Measurements from ENCODE around the gene PRUNE2.

Gene PRUNE2

GRCh38 chr9:76616780-76617179, 289.1 kb downstream of the PRUNE2 start:
- Histone ChIP-seq H3K18ac (ENCODE audit: low read length) (no peak overlapping the region), H2BK15ac (replicated peaks; ENCODE audit: low read depth) (no peak overlapping the region), H3K36me3 (ENCODE audit: control insufficient read depth, insufficient read depth, low read length) (no peaks in the 10 kb centered on the region), H3K79me2 (ENCODE audit: control insufficient read depth, insufficient read depth, low read length) (no peaks in the 10 kb centered on the region), H3K27me3 (ENCODE audit: insufficient read depth, low read length, poor library complexity) (no peaks in the 10 kb centered on the region), H3K4me1 (ENCODE audit: control insufficient read depth, low read depth, low read length) (no peaks in the 10 kb centered on the region), H3K9ac (ENCODE audit: low read length) (no peak overlapping the region), H4K5ac (ENCODE audit: low read length) (no peak overlapping the region), H3K79me1 (ENCODE audit: low read length) (no peaks in the 10 kb centered on the region), H3K27ac (ENCODE audit: low read depth, low read length) (no peak overlapping the region), H3K4me2 (ENCODE audit: low read length) (no peak overlapping the region), H3K4me3 (ENCODE audit: low read length) (no peak overlapping the region), H3K4ac (ENCODE audit: low read depth, low read length) (no peak overlapping the region), H2BK120ac (ENCODE audit: low read depth, low read length) (no peak overlapping the region), H3K23ac (ENCODE audit: low read length) (no peak overlapping the region), H3K56ac (ENCODE audit: low read length) (no peak overlapping the region), H2AK5ac (ENCODE audit: low read length) (no peak overlapping the region), H2BK5ac (ENCODE audit: low read length) (no peak overlapping the region), H4K8ac (ENCODE audit: low read depth, low read length) (no peak overlapping the region)
- DNase-seq, result no peak
- no CpG with 5 or more reads among the region's 2 CpGs for WGBS (ENCODE audit: extremely low coverage, insufficient coverage, low lambda C conversion rate)

GRCh38 chr9:76615177-76615603, 290.7 kb downstream of the PRUNE2 start:
- no CpG with 5 or more reads among the region's 8 CpGs for WGBS (ENCODE audit: extremely low coverage, insufficient coverage, low lambda C conversion rate)
- Histone ChIP-seq H3K79me1 (ENCODE audit: low read length) (no peaks in the 10 kb centered on the region), H3K56ac (ENCODE audit: low read length) (no peak overlapping the region), H3K4me2 (ENCODE audit: low read length) (no peak overlapping the region), H4K8ac (ENCODE audit: low read depth, low read length) (no peak overlapping the region), H3K27me3 (ENCODE audit: insufficient read depth, low read length, poor library complexity) (no peaks in the 10 kb centered on the region), H2BK5ac (ENCODE audit: low read length) (no peak overlapping the region), H3K36me3 (ENCODE audit: control insufficient read depth, insufficient read depth, low read length) (no peaks in the 10 kb centered on the region), H4K5ac (ENCODE audit: low read length) (no peak overlapping the region), H3K4me1 (ENCODE audit: control insufficient read depth, low read depth, low read length) (no peaks in the 10 kb centered on the region), H3K4me3 (ENCODE audit: low read length) (no peak overlapping the region), H3K79me2 (ENCODE audit: control insufficient read depth, insufficient read depth, low read length) (no peaks in the 10 kb centered on the region), H3K4ac (ENCODE audit: low read depth, low read length) (peak overlapping the region; percentile 27), H3K18ac (ENCODE audit: low read length) (no peak overlapping the region), H3K23ac (ENCODE audit: low read length) (no peak overlapping the region), H2BK15ac (replicated peaks; ENCODE audit: low read depth) (no peak overlapping the region), H3K27ac (ENCODE audit: low read depth, low read length) (no peak overlapping the region), H3K9ac (ENCODE audit: low read length) (no peak overlapping the region), H2BK120ac (ENCODE audit: low read depth, low read length) (no peak overlapping the region), H2AK5ac (ENCODE audit: low read length) (no peak overlapping the region)
- DNase-seq, result no peak

GRCh38 chr9:76613974-76614373, 291.9 kb downstream of the PRUNE2 start:
- no peaks in the 10 kb centered on the region for H3K27me3 ChIP-seq (ENCODE audit: insufficient read depth, low read length, poor library complexity)
- no peak overlapping the region for H2AK5ac ChIP-seq (ENCODE audit: low read length)
- no peak overlapping the region for H2BK15ac ChIP-seq (replicated peaks; ENCODE audit: low read depth)
- no peak overlapping the region for H4K5ac ChIP-seq (ENCODE audit: low read length)
- H3K9ac ChIP-seq (ENCODE audit: low read length), result no peak overlapping the region
- DNase-seq, result no peak
- no peaks in the 10 kb centered on the region for H3K79me1 ChIP-seq (ENCODE audit: low read length)
- no peaks in the 10 kb centered on the region for H3K4me1 ChIP-seq (ENCODE audit: control insufficient read depth, low read depth, low read length)
- no peak overlapping the region for H3K18ac ChIP-seq (ENCODE audit: low read length)
- H3K27ac ChIP-seq (ENCODE audit: low read depth, low read length), result no peak overlapping the region
- H3K36me3 ChIP-seq (ENCODE audit: control insufficient read depth, insufficient read depth, low read length), result no peaks in the 10 kb centered on the region
- H4K8ac ChIP-seq (ENCODE audit: low read depth, low read length), result no peak overlapping the region
- WGBS (ENCODE audit: extremely low coverage, insufficient coverage, low lambda C conversion rate), result no CpG with 5 or more reads among the region's 4 CpGs
- no peak overlapping the region for H3K23ac ChIP-seq (ENCODE audit: low read length)
- H2BK5ac ChIP-seq (ENCODE audit: low read length), result no peak overlapping the region
- no peaks in the 10 kb centered on the region for H3K79me2 ChIP-seq (ENCODE audit: control insufficient read depth, insufficient read depth, low read length)
- H3K4me3 ChIP-seq (ENCODE audit: low read length), result no peak overlapping the region
- H3K4me2 ChIP-seq (ENCODE audit: low read length), result no peak overlapping the region
- H3K56ac ChIP-seq (ENCODE audit: low read length), result no peak overlapping the region
- no peak overlapping the region for H2BK120ac ChIP-seq (ENCODE audit: low read depth, low read length)
- H3K4ac ChIP-seq (ENCODE audit: low read depth, low read length), result peak overlapping the region; percentile 55

GRCh38 chr9:76613150-76613781, 292.6 kb downstream of the PRUNE2 start:
- no peak overlapping the region for H4K8ac ChIP-seq (ENCODE audit: low read depth, low read length)
- no peak overlapping the region for H2BK5ac ChIP-seq (ENCODE audit: low read length)
- H3K27ac ChIP-seq (ENCODE audit: low read depth, low read length), result no peak overlapping the region
- H3K79me1 ChIP-seq (ENCODE audit: low read length), result no peaks in the 10 kb centered on the region
- no peaks in the 10 kb centered on the region for H3K27me3 ChIP-seq (ENCODE audit: insufficient read depth, low read length, poor library complexity)
- no peak overlapping the region for H3K4me2 ChIP-seq (ENCODE audit: low read length)
- no peak overlapping the region for H2BK120ac ChIP-seq (ENCODE audit: low read depth, low read length)
- no peak overlapping the region for H3K9ac ChIP-seq (ENCODE audit: low read length)
- H3K4me3 ChIP-seq (ENCODE audit: low read length), result no peak overlapping the region
- H3K56ac ChIP-seq (ENCODE audit: low read length), result no peak overlapping the region
- DNase-seq, result no peak
- no peak overlapping the region for H3K23ac ChIP-seq (ENCODE audit: low read length)
- H2AK5ac ChIP-seq (ENCODE audit: low read length), result no peak overlapping the region
- no peaks in the 10 kb centered on the region for H3K4me1 ChIP-seq (ENCODE audit: control insufficient read depth, low read depth, low read length)
- no peaks in the 10 kb centered on the region for H3K79me2 ChIP-seq (ENCODE audit: control insufficient read depth, insufficient read depth, low read length)
- H4K5ac ChIP-seq (ENCODE audit: low read length), result no peak overlapping the region
- no CpG with 5 or more reads among the region's 8 CpGs for WGBS (ENCODE audit: extremely low coverage, insufficient coverage, low lambda C conversion rate)
- H3K4ac ChIP-seq (ENCODE audit: low read depth, low read length), result no peak overlapping the region
- no peak overlapping the region for H3K18ac ChIP-seq (ENCODE audit: low read length)
- no peak overlapping the region for H2BK15ac ChIP-seq (replicated peaks; ENCODE audit: low read depth)
- no peaks in the 10 kb centered on the region for H3K36me3 ChIP-seq (ENCODE audit: control insufficient read depth, insufficient read depth, low read length)

- H3K27me3 ChIP-seq (ENCODE audit: insufficient read depth, low read length, poor library complexity), result no peaks in the 10 kb centered on the region
- no peak overlapping the region for H2AK5ac ChIP-seq (ENCODE audit: low read length)
- H2BK120ac ChIP-seq (ENCODE audit: low read depth, low read length), result no peak overlapping the region
- H2BK5ac ChIP-seq (ENCODE audit: low read length), result no peak overlapping the region
- no peak overlapping the region for H4K8ac ChIP-seq (ENCODE audit: low read depth, low read length)
- H3K36me3 ChIP-seq (ENCODE audit: control insufficient read depth, insufficient read depth, low read length), result no peaks in the 10 kb centered on the region
- no peaks in the 10 kb centered on the region for H3K4me1 ChIP-seq (ENCODE audit: control insufficient read depth, low read depth, low read length)
- no peak overlapping the region for H3K9ac ChIP-seq (ENCODE audit: low read length)
- H2BK15ac ChIP-seq (replicated peaks; ENCODE audit: low read depth), result no peak overlapping the region
- no peak overlapping the region for H3K18ac ChIP-seq (ENCODE audit: low read length)
- DNase-seq, result no peak
- H3K23ac ChIP-seq (ENCODE audit: low read length), result no peak overlapping the region
- no peaks in the 10 kb centered on the region for H3K79me2 ChIP-seq (ENCODE audit: control insufficient read depth, insufficient read depth, low read length)
- WGBS (ENCODE audit: extremely low coverage, insufficient coverage, low lambda C conversion rate), result no CpG with 5 or more reads among the region's 5 CpGs
- no peak overlapping the region for H3K27ac ChIP-seq (ENCODE audit: low read depth, low read length)
- H3K56ac ChIP-seq (ENCODE audit: low read length), result no peak overlapping the region
- H3K4me2 ChIP-seq (ENCODE audit: low read length), result no peak overlapping the region
- H3K4me3 ChIP-seq (ENCODE audit: low read length), result no peak overlapping the region
- H3K4ac ChIP-seq (ENCODE audit: low read depth, low read length), result no peak overlapping the region
- H4K5ac ChIP-seq (ENCODE audit: low read length), result no peak overlapping the region
- no peaks in the 10 kb centered on the region for H3K79me1 ChIP-seq (ENCODE audit: low read length)
Observed at GRCh38 chr9:76610011-76610352, 295.9 kb downstream of the PRUNE2 start.
